ENCODE data around the gene RAPGEF2. TPM values are rescaled to one million over a fixed set of nuclear protein-coding genes. Genes with fewer than 3 reads are reported as not detected.

RAPGEF2 gene
- total and polyA plus RNA-seq, 2 of the 8 experiments (the other 6 are each of a cell fraction or from before 2014, with no cell fraction given) = 24.4 to 48.6 TPM

- CTCF ChIA-PET (ENCODE audit: partially characterized antibody) = no interaction called here
- no peak overlapping the region for H3K18ac ChIP-seq (ENCODE audit: extremely low read depth, low read length)
- H3K4me1 ChIP-seq (replicated peaks in 1 of 4; ENCODE audit: control insufficient read depth in 3 of 4, insufficient read depth in 4 of 4, low read length in 3 of 4) = no peaks in the 10 kb centered on the region
- WGBS, 2 experiments (ENCODE audit: extremely low coverage in 1 of 2, insufficient coverage in 1 of 2, insufficient read length in 1 of 2, insufficient replicate concordance in 2 of 2, low coverage in 1 of 2, low lambda C conversion rate in 2 of 2, missing lambda C conversion rate in 1 of 2) = 92% methylated on average over 8 of the region's 8 CpGs; no CpG with 5 or more reads in 1 of the 2 experiments
- H4K8ac ChIP-seq (ENCODE audit: extremely low read depth, insufficient read depth, low read length) = no peak overlapping the region
- H2BK12ac ChIP-seq (ENCODE audit: low read depth, low read length) = no peak overlapping the region
- no peak overlapping the region for H2AFZ ChIP-seq (ENCODE audit: low read length)
- H3K79me1 ChIP-seq (ENCODE audit: low read depth, low read length) = no peaks in the 10 kb centered on the region
- no peak overlapping the region for H2AK5ac ChIP-seq (ENCODE audit: low read depth, low read length)
- no peaks in the 10 kb centered on the region for H4K20me1 ChIP-seq (replicated peaks in 1 of 2; ENCODE audit: control insufficient read depth in 1 of 2, insufficient read depth in 2 of 2, low read length in 2 of 2)
- no peak overlapping the region for H3K23ac ChIP-seq (ENCODE audit: insufficient read length)
- POLR2A ChIA-PET (ENCODE audit: partially characterized antibody) = no interaction called here
- H3K4ac ChIP-seq (replicated peaks; ENCODE audit: insufficient read length, low read depth, low read length) = no peak overlapping the region
- H2BK20ac ChIP-seq (ENCODE audit: low read length) = no peak overlapping the region
- H3K23me2 ChIP-seq (ENCODE audit: low read depth, low read length) = no peaks in the 10 kb centered on the region
- TF ChIP-seq TEAD4 (IDR thresholded peaks at IDR 0.05; ENCODE audit: low read depth, low read length) (no peak), BACH1 (IDR thresholded peaks at IDR 0.05; ENCODE audit: low read length) (no peak), CHD2 (IDR thresholded peaks at IDR 0.05; ENCODE audit: low read length) (no peak), SIN3A (conservative IDR thresholded peaks at IDR 0.05 in 1 of 2, IDR thresholded peaks at IDR 0.05 in 1 of 2; ENCODE audit: low read depth in 1 of 2, low read length in 2 of 2) (no peak), CEBPB (IDR thresholded peaks at IDR 0.05; ENCODE audit: low read depth, low read length) (no peak)
- TF ChIP-seq, protein P1, sequence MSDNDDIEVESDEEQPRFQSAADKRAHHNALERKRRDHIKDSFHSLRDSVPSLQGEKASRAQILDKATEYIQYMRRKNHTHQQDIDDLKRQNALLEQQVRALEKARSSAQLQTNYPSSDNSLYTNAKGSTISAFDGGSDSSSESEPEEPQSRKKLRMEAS (IDR thresholded peaks at IDR 0.05) = no peak
- TF ChIP-seq, protein P2, sequence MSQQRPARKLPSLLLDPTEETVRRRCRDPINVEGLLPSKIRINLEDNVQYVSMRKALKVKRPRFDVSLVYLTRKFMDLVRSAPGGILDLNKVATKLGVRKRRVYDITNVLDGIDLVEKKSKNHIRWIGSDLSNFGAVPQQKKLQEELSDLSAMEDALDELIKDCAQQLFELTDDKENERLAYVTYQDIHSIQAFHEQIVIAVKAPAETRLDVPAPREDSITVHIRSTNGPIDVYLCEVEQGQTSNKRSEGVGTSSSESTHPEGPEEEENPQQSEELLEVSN (IDR thresholded peaks at IDR 0.05) = no peak
- no peaks in the 10 kb centered on the region for H3K27me3 ChIP-seq (replicated peaks in 1 of 4; ENCODE audit: control insufficient read depth in 3 of 4, extremely low read depth in 1 of 4, insufficient read depth in 3 of 4, low read length in 3 of 4)
- H2BK15ac ChIP-seq (ENCODE audit: low read length) = no peak overlapping the region
- no peak overlapping the region for H3K14ac ChIP-seq (ENCODE audit: insufficient read length)
- H3K36me3 ChIP-seq (ENCODE audit: control insufficient read depth in 2 of 4, insufficient read depth in 4 of 4, low read length in 3 of 4) = no peaks in the 10 kb centered on the region
- FAIRE-seq (no peak), DNase-seq (ENCODE audit: low read depth in 1 of 2, low spot score in 2 of 2) (no peak)
- H3K4me3 ChIP-seq (ENCODE audit: extremely low read depth in 1 of 4, insufficient read depth in 2 of 4, low read depth in 3 of 4, low read length in 4 of 4) = no peak overlapping the region
- no peak overlapping the region for H3K9ac ChIP-seq (replicated peaks in 1 of 4; ENCODE audit: extremely low read depth in 1 of 4, low read depth in 3 of 4, low read length in 3 of 4)
- no peak overlapping the region for H2BK5ac ChIP-seq (ENCODE audit: low read depth, low read length)
- no peak overlapping the region for H3K4me2 ChIP-seq (ENCODE audit: insufficient read depth in 1 of 2, low read depth in 2 of 2, low read length in 2 of 2)
- no peak overlapping the region for H3K56ac ChIP-seq (replicated peaks; ENCODE audit: insufficient read length, low read depth, low read length)
- H3K27ac ChIP-seq (ENCODE audit: low read depth, low read length) = no peak overlapping the region
- no peak overlapping the region for H4K91ac ChIP-seq (replicated peaks; ENCODE audit: insufficient read length, low read length)
- H3K79me2 ChIP-seq (ENCODE audit: control insufficient read depth in 1 of 2, insufficient read depth in 2 of 2, low read length in 2 of 2) = no peaks in the 10 kb centered on the region
- H2BK120ac ChIP-seq (replicated peaks; ENCODE audit: low read depth, low read length) = no peak overlapping the region
- peaks cover 6 to 8% of the 10 kb centered on the region in 2 experiments for H3K9me3 ChIP-seq (ENCODE audit: insufficient read depth in 2 of 2, low read depth in 1 of 2, low read length in 1 of 2)
- H4K5ac ChIP-seq (ENCODE audit: insufficient read length, low read depth, low read length) = no peak overlapping the region
Observed at GRCh38 chr4:159369256-159369655, 266.4 kb downstream of the RAPGEF2 start.

Measured in H1 (cell line).